Measurements from ENCODE around the gene PRAF2.

Gene PRAF2

DNA sequence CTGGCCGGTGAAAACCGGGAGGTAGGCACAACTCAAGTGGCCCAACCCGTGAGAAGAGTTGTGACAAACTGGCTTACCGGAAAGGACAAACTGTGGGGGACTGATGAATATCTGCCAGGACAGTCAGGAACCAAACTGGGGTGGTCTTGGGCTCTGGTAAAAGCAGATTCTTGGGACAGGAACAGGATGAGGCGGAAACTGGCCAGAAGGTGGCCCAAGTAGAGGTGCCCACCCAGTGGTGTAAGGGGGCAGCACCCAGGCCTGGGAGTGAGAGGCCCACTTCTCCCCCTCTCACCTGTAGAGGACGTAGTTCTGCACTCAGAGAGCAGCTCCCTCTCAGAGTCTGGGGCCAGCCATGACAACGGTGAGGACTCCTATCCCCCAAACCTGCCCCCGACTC, 9.1 kb downstream of the PRAF2 start:
- TF ChIP-seq, protein P1, sequence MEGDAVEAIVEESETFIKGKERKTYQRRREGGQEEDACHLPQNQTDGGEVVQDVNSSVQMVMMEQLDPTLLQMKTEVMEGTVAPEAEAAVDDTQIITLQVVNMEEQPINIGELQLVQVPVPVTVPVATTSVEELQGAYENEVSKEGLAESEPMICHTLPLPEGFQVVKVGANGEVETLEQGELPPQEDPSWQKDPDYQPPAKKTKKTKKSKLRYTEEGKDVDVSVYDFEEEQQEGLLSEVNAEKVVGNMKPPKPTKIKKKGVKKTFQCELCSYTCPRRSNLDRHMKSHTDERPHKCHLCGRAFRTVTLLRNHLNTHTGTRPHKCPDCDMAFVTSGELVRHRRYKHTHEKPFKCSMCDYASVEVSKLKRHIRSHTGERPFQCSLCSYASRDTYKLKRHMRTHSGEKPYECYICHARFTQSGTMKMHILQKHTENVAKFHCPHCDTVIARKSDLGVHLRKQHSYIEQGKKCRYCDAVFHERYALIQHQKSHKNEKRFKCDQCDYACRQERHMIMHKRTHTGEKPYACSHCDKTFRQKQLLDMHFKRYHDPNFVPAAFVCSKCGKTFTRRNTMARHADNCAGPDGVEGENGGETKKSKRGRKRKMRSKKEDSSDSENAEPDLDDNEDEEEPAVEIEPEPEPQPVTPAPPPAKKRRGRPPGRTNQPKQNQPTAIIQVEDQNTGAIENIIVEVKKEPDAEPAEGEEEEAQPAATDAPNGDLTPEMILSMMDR (IDR thresholded peaks at IDR 0.05), result no peak

DNA sequence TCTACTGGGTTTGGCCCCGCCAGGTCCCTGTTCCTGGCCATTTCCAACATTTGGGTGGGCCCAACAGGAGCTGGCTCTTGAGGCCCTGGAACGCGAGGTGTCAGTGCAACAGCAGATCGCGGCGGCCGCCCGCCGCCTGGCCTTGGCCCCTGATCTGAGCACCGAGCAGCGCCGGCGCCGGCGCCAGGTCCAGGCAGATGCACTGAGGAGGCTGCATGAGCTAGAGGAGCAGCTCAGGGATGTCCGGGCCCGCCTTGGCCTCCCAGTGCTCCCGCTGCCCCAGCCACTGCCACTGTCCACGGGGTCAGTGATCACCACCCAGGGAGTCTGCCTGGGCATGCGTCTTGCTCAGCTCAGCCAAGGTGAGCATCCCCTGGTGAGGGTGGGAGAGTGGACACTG, 9.5 kb downstream of the PRAF2 start:
- TF ChIP-seq, protein P1 (IDR thresholded peaks at IDR 0.05), result no peak

DNA sequence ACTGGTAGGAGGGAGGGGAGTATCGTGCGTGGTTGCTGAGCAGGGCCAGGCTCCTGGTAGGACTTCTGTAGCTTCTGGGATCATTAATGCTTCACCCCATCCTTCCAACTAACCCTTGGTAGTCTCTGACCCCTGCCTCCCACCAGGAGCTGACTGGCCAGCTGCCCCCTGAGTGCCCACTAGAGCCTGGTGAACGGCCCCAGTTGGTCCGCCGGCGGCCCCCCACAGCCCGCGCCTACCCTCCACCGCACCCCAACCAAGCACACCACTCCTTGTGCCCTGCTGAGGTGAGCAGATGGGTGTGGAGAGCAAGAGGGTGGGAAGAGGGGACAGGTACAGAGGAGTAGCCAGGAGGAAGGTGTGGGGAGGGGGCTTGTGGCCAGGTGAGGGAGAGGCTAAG, 10.1 kb downstream of the PRAF2 start:
- TF ChIP-seq, protein P1 (IDR thresholded peaks at IDR 0.05), result no peak

DNA sequence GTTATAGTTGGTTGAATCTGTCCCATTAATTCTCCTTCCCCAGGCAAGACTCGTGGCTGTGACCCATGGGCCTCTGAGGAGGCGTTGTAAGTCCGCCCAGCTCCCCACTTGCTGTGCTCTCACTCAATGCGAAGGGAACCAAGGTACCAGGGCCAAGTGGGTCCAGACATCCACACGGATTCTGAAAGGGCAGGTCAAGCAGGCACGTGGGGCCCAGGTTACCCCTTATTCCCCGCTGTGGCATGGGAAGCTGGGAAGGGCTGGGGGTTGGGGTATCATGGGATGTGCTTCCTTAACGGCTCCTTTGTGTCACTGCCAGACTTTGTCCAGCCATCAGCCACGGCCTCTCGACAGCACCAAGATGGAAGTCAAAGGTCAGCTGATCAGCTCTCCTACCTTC, 11.9 kb downstream of the PRAF2 start:
- TF ChIP-seq, protein P1 (IDR thresholded peaks at IDR 0.05), result no peak

DNA sequence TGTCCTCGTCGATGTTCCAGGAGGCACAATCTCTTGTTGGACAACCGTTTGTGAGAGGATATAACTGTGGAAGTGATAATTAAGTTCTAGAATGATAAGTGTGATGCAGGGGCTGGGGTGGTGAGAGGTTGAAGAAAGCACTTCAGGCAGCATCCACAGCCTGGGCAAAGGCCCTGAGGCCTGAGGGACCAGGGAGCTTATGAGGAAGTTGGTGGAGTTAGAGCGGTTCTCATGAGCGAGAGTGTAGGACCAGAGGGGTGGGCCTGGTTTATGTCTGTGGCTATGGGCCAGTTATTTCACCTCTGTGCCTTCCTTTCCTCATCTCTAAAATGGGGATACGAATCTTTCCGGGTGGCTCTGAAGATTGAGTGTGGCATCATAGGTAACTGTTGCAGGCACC, 12.3 kb downstream of the PRAF2 start:
- TF ChIP-seq, protein P1 (IDR thresholded peaks at IDR 0.05), result no peak

DNA sequence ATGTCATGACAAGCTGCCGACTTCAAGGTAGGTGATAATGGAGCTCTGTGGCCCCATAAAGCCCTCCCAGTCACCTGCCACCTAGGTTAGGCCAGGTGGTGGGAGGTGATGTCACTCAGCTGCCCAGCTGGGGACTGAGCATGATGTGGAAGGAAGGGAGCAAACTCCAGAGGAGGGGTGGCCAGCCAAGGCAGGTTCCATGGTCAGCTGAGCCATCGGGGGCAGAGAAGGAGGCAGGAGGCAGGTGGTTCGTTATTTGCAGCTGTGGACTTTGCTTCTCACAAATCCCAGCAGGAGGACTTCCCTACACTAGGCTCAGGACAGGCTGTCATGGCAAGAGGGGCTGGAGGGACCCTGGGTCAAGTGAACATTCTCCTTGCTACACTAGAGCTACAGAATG, 12.9 kb downstream of the PRAF2 start:
- TF ChIP-seq, protein P1 (IDR thresholded peaks at IDR 0.05), result no peak

DNA sequence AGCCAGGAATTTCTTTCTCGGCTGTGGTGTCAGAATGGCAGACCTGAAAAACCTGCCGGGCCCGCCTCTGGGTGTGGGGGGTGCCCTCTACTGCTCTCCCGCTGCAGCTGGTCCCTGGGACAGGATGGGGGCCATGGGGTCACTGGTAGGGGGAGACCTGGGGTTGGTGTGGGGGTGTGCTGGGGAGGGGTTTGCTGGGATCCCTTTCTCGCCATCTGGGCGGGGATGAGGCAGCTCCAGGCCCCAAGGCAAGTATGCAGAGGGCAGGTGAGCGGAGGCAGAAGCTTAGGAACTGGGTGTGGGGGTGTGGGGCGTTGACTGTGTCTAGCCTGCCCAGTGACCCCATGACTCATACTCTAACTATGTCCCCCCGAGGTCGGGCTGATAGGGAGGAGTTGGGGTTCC, 14.1 kb downstream of the PRAF2 start:
- TF ChIP-seq, protein P1 (IDR thresholded peaks at IDR 0.05), result no peak

DNA sequence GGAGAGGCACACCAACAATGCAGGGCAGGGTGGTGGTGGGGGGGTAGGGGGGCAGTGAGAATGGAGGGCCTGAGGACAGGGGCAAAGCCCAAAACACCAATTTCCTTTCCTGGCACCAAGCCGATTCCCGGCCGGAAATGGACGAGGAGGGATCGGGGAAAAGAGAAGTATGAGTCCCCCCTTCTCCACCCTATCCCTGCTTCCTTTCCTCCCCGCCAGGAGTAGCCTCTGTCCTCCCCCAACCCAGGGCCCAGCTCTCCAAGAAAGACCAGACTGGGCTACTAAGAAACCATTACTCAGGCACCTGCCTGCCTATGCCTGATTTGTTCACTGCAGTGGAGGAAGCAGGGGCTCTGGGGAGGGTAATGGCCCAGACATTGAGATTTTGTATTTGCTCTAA, 14.6 kb downstream of the PRAF2 start:
- TF ChIP-seq, protein P1 (IDR thresholded peaks at IDR 0.05), result no peak

Measured in LNCAP (cell line).